Trophoblast cell (in vitro differentiated cells and primary cell): ENCODE results near the gene GAB2.

Experiments
- DNase-seq, 2 donors: peaks; one replicate each; pipeline ENCODE4 v3.0.0-alpha.2; 2016
- H2AFZ ChIP-seq: 2 replicates; pipeline ENCODE4 v1.6.1; 2013; ENCODE audit warnings: low read length, moderate library complexity, mild to moderate bottlenecking; ENCODE audit not compliant: insufficient read depth, poor library complexity
- H2AK5ac ChIP-seq: 2 replicates; pipeline ENCODE4 v1.6.1; 2013; ENCODE audit warnings: mild to moderate bottlenecking, low read length
- H2BK120ac ChIP-seq: 2 replicates; pipeline ENCODE4 v1.6.1; 2013; ENCODE audit warnings: low read length, mild to moderate bottlenecking, moderate library complexity; ENCODE audit not compliant: insufficient read depth, poor library complexity
- H2BK12ac ChIP-seq: 2 replicates; pipeline ENCODE4 v1.6.1; 2013; ENCODE audit warnings: mild to moderate bottlenecking, low read length, moderate library complexity
- H2BK5ac ChIP-seq: 2 replicates; pipeline ENCODE4 v1.6.1; 2013; ENCODE audit warnings: low read length, low read depth, moderate library complexity, mild to moderate bottlenecking; ENCODE audit not compliant: poor library complexity
- H3K14ac ChIP-seq: 2 replicates; pipeline ENCODE4 v1.6.1; 2013; ENCODE audit warnings: mild to moderate bottlenecking, low read length
- H3K18ac ChIP-seq: 2 replicates; pipeline ENCODE4 v1.6.1; 2013; ENCODE audit warnings: mild to moderate bottlenecking, low read length
- H3K23ac ChIP-seq: 2 replicates; pipeline ENCODE4 v1.6.1; 2013; ENCODE audit warnings: low read length
- H3K27ac ChIP-seq: 2 replicates; pipeline ENCODE4 v1.5.1; 2013; ENCODE audit warnings: low read depth, mild to moderate bottlenecking, inconsistent platforms, low read length, moderate library complexity
- H3K27me3 ChIP-seq: 2 replicates; pipeline ENCODE4 v1.6.1; 2013; ENCODE audit warnings: inconsistent platforms, mild to moderate bottlenecking, low read length, moderate library complexity; ENCODE audit not compliant: insufficient read depth
- H3K36me3 ChIP-seq, 2 experiments: 1 replicate in 1 of 2; 2 replicates in 1 of 2; pipeline ENCODE4 v1.6.1; 2013; ENCODE audit warnings: low read length in 2 of 2, mild to moderate bottlenecking in 2 of 2, moderate library complexity in 1 of 2; ENCODE audit not compliant: insufficient read depth in 2 of 2, control insufficient read depth in 1 of 2
- H3K4ac ChIP-seq: 2 replicates; pipeline ENCODE4 v1.6.1; 2013; ENCODE audit warnings: low read depth, mild to moderate bottlenecking, low read length, moderate library complexity
- H3K4me1 ChIP-seq, 2 experiments: 1 replicate in 1 of 2; 2 replicates in 1 of 2; pipeline ENCODE4 v1.6.1; 2013; ENCODE audit warnings: low read length in 2 of 2, mild to moderate bottlenecking in 2 of 2, moderate library complexity in 1 of 2; ENCODE audit not compliant: insufficient read depth in 2 of 2, control insufficient read depth in 1 of 2
- H3K4me2 ChIP-seq: 2 replicates; pipeline ENCODE4 v1.6.1; 2013; ENCODE audit warnings: inconsistent platforms, mild to moderate bottlenecking, low read length, moderate library complexity
- H3K4me3 ChIP-seq: 2 replicates; pipeline ENCODE4 v1.5.1; 2013; ENCODE audit warnings: mild to moderate bottlenecking, low read depth, low read length, inconsistent platforms
- H3K79me1 ChIP-seq: one replicate; pipeline ENCODE4 v1.6.1; 2013; ENCODE audit warnings: low read length
- H3K79me2 ChIP-seq: 2 replicates; pipeline ENCODE4 v1.6.1; 2013; ENCODE audit warnings: low read length, mild to moderate bottlenecking; ENCODE audit not compliant: control insufficient read depth, insufficient read depth, poor library complexity
- H3K9ac ChIP-seq: 2 replicates; pipeline ENCODE4 v1.6.1; 2013; ENCODE audit warnings: mild to moderate bottlenecking, low read length
- H3K9me3 ChIP-seq: 2 replicates; pipeline ENCODE4 v1.6.1; 2013; ENCODE audit warnings: low read depth, mild to moderate bottlenecking, control low read depth, inconsistent platforms, low read length; ENCODE audit not compliant: insufficient read depth
- H4K12ac ChIP-seq: 2 replicates; pipeline ENCODE4 v1.6.1; 2013; ENCODE audit warnings: low read depth, mild to moderate bottlenecking, low read length, moderate library complexity
- H4K8ac ChIP-seq: 2 replicates; pipeline ENCODE4 v1.6.1; 2013; ENCODE audit warnings: low read depth, mild to moderate bottlenecking, low read length, moderate library complexity
- H4K91ac ChIP-seq: one replicate; pipeline ENCODE4 v1.6.1; 2013; ENCODE audit warnings: low read depth, mild to moderate bottlenecking, low read length, moderate library complexity
- WGBS: extraction: QIAGEN DNeasy Blood & Tissue Kit; methylation state at CpG from one replicate; pipeline ENCODE4 v1.1.7; 2013; ENCODE audit warnings: missing lambda C conversion rate; ENCODE audit not compliant: insufficient read length, insufficient coverage; ENCODE audit errors: extremely low coverage; 5-methylcytosine and 5-hydroxymethylcytosine counted together

Gene GAB2

GRCh38 chr11:78270971-78271370, 146.6 kb downstream of the GAB2 start:
- peaks cover 6% of the 10 kb centered on the region for H3K9me3 ChIP-seq
- no peak overlapping the region for H2BK120ac ChIP-seq
- H3K4me2 ChIP-seq: no peak overlapping the region
- H3K36me3 ChIP-seq: peaks cover 13 to 25% of the 10 kb centered on the region in 2 experiments
- peaks cover 4 to 5% of the 10 kb centered on the region in 2 experiments for H3K4me1 ChIP-seq
- H3K23ac ChIP-seq: no peak overlapping the region
- H3K18ac ChIP-seq: no peak overlapping the region
- no peak overlapping the region for H3K14ac ChIP-seq
- H4K91ac ChIP-seq: no peak overlapping the region
- no peaks in the 10 kb centered on the region for H3K27me3 ChIP-seq
- H2BK12ac ChIP-seq: no peak overlapping the region
- H3K27ac ChIP-seq: no peak overlapping the region
- no peak overlapping the region for H2AK5ac ChIP-seq
- DNase-seq: no peak
- H2BK5ac ChIP-seq: no peak overlapping the region
- H3K79me2 ChIP-seq: no peaks in the 10 kb centered on the region
- WGBS: no CpG with 5 or more reads among the region's 2 CpGs
- no peak overlapping the region for H3K9ac ChIP-seq
- no peak overlapping the region for H4K12ac ChIP-seq
- H3K4me3 ChIP-seq: no peak overlapping the region
- no peak overlapping the region for H2AFZ ChIP-seq
- H3K4ac ChIP-seq: no peak overlapping the region
- no peak overlapping the region for H4K8ac ChIP-seq
- H3K79me1 ChIP-seq: peaks cover under 1% of the 10 kb centered on the region

- Histone ChIP-seq H3K9me3 (peaks cover 6% of the 10 kb centered on the region), H3K4me3 (no peak overlapping the region), H2BK120ac (no peak overlapping the region), H3K79me2 (no peaks in the 10 kb centered on the region), H3K23ac (no peak overlapping the region), H3K27me3 (no peaks in the 10 kb centered on the region), H3K4me1 (peaks cover 4 to 5% of the 10 kb centered on the region in 2 experiments), H3K4ac (no peak overlapping the region), H2BK12ac (no peak overlapping the region), H3K36me3 (peaks cover 13 to 25% of the 10 kb centered on the region in 2 experiments), H3K9ac (no peak overlapping the region), H3K18ac (no peak overlapping the region), H4K12ac (no peak overlapping the region), H4K91ac (no peak overlapping the region), H2AFZ (no peak overlapping the region), H2BK5ac (no peak overlapping the region), H3K79me1 (no peaks in the 10 kb centered on the region), H2AK5ac (no peak overlapping the region), H3K14ac (no peak overlapping the region), H4K8ac (no peak overlapping the region), H3K4me2 (no peak overlapping the region), H3K27ac (no peak overlapping the region)
- no CpG with 5 or more reads among the region's 7 CpGs for WGBS
- DNase-seq: no peak
Observed at GRCh38 chr11:78269806-78270205, 147.8 kb downstream of the GAB2 start.

GRCh38 chr11:78268591-78269410, 148.8 kb downstream of the GAB2 start:
- Histone ChIP-seq H3K23ac (no peak overlapping the region), H3K4me1 (peaks cover 4 to 5% of the 10 kb centered on the region in 2 experiments), H3K18ac (no peak overlapping the region), H3K36me3 (peaks cover 11 to 21% of the 10 kb centered on the region in 2 experiments), H3K79me2 (no peaks in the 10 kb centered on the region), H4K91ac (no peak overlapping the region), H3K14ac (no peak overlapping the region), H2BK120ac (no peak overlapping the region), H2AFZ (no peak overlapping the region), H2BK5ac (no peak overlapping the region), H3K79me1 (no peaks in the 10 kb centered on the region), H3K27ac (no peak overlapping the region), H4K8ac (no peak overlapping the region), H3K4me2 (no peak overlapping the region), H3K9ac (no peak overlapping the region), H3K9me3 (peaks cover 6% of the 10 kb centered on the region), H2AK5ac (no peak overlapping the region), H2BK12ac (no peak overlapping the region), H3K4me3 (no peak overlapping the region), H3K4ac (no peak overlapping the region), H3K27me3 (no peaks in the 10 kb centered on the region), H4K12ac (no peak overlapping the region)
- DNase-seq: no peak
- WGBS: no CpG with 5 or more reads among the region's 7 CpGs

GRCh38 chr11:78266451-78266850, 151.2 kb downstream of the GAB2 start:
- Histone ChIP-seq H3K4ac (no peak overlapping the region), H4K91ac (no peak overlapping the region), H3K14ac (no peak overlapping the region), H3K9ac (no peak overlapping the region), H4K8ac (no peak overlapping the region), H2BK120ac (no peak overlapping the region), H3K79me2 (peaks cover 1% of the 10 kb centered on the region), H2BK12ac (no peak overlapping the region), H3K4me3 (no peak overlapping the region), H3K9me3 (no peaks in the 10 kb centered on the region), H2AK5ac (no peak overlapping the region), H3K27me3 (no peaks in the 10 kb centered on the region), H3K36me3 (peaks cover 4 to 11% of the 10 kb centered on the region in 2 experiments), H3K4me2 (no peak overlapping the region), H3K4me1 (peaks cover 6 to 7% of the 10 kb centered on the region in 2 experiments), H3K23ac (no peak overlapping the region), H3K18ac (no peak overlapping the region), H3K79me1 (no peaks in the 10 kb centered on the region), H4K12ac (no peak overlapping the region), H2BK5ac (no peak overlapping the region), H2AFZ (no peak overlapping the region), H3K27ac (no peak overlapping the region)
- WGBS: no CpG with 5 or more reads among the region's 3 CpGs
- no peak for DNase-seq
